DMS153 (cell line): ENCODE data around the gene ATOSB.

Experiments
- DNase-seq: peaks from one replicate; lab custom pipeline; 2025; lab: John Stamatoyannopoulos, UW

The ATOSB gene

DNA sequence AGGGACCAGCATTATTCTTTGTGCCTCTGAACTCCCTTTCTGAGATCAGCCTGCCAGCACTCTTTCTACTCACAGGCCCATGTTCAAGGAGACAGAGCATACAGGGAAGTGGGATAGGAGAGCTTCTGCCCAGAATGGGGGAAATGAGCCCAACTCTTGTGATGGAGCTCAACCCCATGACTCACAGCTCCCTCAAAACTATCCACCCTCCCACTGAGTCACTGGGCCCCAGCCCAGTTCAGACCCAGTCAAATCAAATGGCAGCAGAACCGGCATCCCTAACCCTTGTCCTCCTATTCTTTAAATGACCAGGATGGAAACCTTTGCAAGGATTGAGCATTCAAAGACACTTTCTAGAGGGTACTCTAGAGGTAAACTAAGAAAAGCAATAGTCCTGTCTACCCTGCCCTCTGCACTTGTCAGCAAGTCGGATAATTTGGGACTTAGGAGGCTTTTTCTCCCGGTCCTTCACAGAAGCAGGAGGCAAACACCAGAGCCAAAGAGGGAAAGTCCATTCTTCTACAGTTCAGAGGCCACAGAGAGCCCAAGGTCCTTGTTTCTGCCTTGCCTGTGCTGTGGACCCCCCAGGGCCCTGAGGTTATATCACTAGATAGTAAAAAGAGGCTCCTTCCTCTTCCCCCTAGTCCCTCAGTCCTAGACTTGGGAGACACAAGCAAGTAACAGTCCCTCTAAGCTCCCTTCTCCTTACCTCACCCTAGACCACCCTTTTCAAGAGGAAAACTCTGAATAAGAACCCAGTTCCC is 3.2 kb downstream of the ATOSB start:
- no peak for DNase-seq

DNA sequence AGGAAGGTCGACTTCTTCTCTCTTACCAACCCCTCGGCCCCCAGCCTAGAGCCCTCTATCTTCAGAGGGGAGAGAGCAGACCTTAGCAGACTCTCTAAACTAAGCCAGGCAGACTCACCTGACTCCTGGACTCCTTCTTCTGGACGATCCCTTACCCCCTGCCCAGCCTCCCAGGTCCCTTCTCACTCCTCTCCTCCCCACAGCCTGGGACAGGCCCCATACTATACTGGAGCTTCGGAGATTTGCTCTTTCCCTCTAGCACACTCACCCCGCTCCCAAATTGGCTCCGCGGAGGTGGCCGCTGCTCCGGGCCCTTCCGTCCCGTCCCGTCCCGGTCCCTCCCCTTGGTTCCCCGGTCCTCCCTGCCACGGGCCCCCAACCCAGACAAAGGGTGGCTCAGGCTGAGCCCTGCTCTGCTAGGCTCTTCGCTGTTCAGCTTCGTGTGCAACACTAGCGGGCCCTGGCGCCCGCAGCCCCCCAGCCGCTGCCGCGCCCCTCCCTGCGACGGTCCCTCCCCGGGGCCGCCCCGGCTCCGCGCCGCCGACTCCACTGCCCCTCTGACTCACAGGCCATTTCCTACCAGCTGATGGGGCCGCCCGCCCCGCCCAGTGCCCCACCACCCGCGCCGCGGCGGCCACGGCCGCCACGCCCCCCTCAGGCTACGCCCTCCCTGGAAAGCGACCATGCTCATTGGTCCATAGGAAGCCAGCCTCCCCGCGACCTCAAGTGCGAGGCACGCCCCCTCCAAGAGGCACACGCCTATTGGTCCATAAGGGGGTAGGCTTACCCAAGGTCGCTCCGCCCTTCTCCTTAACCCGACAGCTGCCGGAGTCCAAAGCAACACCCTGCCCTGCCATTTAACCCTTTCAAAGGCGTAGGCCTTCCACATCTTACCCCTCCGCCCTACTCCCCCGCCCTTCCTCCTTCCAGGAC is 4.4 kb downstream of the ATOSB start:
- DNase-seq: peak; percentile 95

DNA sequence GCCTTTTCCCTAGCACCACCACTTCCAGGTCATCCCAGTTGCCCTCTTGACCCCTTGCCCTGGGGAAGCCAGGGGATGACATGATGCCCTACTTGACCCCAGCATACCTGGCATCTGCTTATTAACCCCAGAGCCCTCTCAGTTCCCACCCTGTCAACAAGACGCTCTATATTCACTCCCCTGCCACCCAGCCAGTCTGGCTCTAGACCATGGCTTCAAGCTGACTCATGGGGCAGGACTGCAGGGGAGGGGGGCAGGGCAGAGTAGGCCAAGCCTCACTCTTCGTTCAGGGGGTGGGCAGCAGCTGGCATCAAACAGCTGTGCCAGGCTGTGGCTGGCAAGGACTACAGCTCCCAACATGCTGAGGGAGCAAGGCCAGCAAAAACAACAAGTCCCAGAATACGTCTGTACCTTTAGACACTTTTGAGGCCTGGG is 5.3 kb downstream of the ATOSB start:
- no peak for DNase-seq

DNA sequence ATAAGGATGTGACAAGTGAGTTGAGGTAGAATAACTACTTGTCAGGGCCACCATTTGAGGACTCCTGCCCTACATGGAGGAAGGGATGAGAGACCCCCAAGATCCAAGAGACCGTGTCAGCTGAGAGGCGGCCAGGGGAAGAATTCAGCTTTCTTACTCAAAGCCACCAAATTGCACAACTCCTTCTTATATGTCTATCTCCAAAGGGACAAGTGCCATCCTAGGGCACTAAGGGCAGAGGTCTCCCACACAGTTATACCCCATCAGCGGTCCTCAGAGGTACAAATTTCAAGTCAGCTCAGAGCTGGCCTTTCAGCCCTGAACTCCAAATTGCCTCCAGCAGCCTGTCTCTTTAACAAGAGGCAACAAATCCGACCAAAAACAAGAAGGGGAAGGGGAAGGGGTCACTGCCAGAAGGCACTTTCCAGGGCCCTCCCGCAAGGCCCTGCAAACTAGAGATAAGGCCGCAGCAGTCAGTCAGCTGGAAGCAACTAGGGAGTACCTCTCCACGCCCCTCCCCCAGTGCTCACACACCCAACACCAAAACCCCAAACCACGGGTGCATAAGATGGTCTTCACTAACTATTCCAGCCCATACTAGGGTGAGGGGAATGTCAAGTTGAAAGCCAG is 6.6 kb downstream of the ATOSB start:
- DNase-seq: no peak

DNA sequence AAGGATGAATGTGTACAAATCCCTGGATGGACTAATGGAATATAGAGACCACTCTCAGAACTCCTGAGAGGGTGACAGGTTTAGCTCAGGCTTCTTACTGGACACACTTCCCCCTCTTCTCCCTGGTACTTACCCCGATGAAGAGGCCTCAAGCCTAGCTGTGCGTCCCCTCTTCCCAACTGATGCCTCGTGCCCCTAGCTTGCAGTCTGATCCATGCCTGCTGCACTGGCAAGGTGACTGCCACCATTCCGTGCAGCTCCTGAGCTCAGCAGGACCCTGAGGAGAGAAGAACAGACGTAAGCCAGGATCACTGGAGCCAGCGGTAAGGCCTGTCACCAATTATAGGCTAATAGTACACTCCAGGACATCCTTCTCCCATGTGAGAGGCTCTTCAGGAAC is 7.2 kb downstream of the ATOSB start:
- DNase-seq: no peak

DNA sequence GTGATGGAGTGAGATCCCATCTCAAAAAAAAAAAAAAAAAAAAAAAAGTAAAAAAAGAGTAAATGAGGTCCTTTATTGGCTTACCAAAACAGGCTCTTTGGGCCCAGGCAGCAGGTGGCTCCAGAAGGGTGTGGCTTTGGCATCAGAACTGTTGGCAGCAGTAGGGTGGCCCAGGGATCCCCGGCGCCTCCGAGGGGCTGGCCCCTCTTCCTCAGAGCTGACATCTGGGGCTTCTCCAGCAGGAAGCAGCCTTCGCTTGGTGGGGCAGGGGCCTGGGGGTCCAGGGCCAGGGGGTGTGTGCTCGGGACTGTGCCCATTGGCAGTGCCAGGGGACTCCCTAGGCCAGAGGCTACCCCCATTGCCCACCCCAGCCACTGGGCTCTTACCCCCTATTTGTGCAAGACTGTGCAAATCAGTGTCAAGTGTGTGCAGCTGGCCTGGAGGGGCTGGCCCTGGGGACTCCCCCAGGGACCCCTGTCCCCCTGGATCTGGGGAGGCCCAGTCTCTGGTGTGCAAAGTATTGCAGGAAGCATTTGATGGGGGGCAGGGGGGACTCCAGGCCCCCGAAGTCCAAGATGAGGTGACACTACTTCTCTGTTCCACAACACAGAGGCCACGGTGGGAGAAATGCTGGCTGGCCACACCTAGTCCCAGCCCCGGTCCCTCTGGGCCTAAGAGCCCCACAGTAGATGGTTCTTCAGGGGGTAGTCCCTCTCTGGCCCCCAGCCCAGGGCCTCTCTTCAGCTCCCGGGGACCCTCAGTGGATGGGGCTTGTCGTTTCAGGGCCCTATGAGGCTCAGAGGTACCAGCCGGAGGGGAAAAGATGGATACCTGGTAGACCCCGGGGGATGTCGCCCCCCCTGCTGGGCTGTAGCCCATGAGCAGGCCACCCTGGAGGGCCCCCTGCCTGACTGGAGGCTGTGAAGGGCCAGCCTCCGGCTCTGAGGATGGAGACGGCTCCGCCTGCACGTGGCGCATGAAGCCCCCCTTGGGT is 8.1 kb downstream of the ATOSB start:
- DNase-seq: no peak

DNA sequence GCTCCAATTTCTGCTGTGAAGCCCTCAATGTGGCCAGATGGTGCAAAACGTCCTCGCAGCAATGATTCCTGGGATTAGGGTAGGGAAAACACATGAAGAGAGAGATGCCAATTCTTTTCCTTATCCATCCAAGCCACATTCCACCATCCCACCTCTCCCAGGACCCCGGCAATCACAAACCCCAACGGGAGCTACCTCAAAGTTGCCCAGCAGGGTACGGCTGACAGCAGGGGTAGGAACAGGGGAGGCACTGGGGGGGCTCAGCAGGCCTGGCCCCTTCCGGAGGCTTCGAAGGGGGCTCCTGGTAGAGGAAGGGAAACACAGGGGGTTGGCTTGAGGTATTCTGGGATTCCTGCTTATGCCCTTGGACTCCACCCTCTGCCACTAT is 9.3 kb downstream of the ATOSB start:
- DNase-seq: no peak

DNA sequence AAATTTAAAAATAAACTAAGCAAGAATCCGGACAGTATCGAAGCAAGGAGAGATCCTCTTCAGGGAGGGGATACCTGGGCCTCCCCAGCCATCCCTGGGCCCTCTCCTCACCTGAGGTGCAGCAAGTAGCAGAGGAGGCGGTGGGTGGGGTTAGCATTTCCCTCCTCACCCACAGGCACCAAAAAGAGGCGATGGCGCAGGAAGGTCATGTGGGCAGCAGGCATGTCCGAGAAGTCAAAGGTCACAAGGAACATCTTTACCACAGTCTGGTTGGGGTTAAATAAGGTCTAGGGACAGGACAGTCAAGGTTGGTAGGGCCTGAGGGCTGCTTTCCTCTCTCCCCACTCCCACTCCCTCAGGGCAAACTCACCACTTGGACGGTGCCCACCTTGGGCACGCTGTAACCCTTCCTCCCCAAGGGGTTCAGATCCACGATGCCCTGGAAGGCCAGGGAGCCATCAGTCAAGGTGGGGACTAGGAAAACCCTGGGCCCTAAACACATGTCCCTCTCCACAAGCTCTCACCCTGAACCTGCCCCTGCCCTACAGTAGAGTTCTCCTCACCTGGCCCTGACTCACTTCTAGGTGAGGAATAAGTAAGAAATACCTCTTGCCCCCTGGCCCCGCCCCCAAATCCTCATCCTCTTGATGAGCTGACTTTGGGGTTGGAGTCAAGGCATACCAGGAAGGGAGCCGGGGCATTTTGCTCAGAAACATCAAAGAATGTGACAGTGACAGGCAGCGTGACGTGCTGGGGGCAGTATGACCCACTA is 9.9 kb downstream of the ATOSB start:
- no peak for DNase-seq

DNA sequence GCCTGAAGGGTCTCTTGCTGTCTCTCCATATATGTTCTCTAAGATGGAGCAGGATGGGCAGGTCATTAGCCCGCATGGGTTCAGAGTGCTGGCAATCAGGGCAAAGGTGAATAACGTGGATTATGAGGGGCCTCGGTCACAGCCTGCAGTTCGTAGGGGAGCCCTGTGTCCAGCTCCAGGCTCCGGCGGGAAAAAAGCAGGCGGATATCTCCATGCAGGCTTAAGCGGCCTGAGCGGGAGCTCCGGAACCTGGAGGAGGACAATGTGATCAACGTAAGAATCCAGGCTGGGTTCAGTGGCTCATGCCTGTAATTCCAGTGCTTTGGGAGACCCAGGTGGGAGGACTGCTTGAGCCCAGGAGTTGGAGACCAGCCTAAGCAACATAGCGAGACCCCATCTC is 10.5 kb downstream of the ATOSB start:
- no peak for DNase-seq

DNA sequence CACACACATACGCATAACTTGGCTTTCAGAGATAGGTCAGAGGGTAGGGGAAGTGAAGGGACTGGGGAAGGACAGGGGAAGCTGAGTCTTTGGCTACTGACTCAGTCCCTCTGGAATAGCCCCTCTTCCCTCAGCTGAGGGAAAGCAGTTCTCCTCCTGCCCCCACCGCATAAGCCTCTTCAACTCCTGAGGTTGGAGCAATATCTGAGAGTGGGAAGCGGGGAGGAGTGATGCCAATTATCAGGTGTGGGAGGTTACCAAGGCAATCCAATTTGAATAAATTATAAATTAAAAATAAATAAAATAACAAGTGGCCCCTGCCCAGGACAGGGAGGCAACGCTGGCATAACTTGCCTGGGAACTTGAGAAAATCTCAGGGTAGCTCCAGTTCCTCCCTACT is 11.1 kb downstream of the ATOSB start:
- no peak for DNase-seq

DNA sequence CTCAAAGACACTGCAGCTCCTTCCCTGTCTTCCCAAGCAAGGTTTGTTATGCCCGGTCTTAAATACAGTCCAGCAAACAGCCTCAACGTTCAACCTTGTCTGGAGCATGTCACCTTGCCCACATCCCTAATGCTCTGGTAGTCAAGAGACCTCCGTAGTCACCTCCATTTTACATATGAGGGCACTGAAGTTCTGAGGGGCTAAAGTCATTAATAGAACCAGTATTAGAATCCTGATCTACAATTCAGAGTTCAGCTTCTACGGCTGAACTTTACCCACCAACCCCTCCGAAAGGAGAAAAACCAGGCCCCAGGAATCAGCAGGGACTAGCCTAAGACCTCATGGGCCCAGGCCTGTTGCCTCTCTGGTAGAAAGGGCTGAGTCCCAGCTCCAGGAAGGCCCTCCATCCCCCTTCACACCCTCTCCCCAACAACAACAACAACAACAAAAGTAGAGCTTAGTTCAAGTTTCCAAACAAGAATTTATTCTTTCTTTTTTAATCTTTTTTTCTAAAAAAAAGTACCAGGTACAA is 11.9 kb downstream of the ATOSB start:
- DNase-seq: no peak

DNA sequence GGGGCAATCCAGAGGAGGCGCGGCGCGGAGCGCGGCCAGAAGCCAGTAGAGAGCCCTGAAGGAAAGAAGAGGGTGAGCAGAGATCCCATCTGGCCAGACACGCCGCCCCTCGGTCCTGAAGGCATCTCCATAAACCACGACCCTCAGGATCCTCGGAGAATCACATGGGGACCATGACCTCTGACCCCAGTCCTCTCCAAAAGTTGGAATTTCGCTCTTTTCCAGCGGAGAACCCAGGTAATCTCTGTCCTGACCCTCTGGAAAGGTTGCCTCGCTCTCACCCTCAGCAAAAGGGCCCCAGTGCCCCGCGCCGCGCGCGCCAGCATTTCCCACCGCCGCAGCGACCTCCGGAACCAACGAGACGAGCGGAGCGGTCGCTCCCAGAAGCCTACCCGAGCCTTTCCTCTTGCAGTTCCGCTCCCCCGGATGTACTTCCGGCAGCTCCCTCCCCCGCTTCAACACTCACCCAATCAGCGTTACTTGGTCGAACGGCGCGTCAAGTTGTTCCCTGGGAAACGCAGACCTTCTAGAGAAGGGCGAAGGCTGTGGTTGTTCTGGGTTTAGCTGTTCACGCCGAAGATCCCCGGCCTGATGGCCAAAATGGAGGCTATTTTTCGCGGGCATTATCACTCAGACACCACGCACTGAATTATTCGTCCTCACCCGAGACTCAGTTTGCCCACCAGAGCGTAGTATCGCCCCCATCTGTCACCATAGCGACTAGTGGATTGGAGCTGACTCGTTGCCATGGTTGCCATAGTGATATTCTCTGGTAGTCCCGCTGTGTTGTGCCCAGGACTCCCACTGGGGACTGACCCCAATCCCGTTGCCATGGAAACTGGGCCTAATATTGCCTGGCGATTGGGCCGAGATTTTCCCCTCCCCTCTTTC is 12.6 kb downstream of the ATOSB start, which contains the start of gene STOML2:
Gene STOML2 (minus strand): TSS at position 363 of the 891 bp plus-strand sequence. CDS start 37 bp downstream, at position 326.
- DNase-seq: peak; percentile 89

DNA sequence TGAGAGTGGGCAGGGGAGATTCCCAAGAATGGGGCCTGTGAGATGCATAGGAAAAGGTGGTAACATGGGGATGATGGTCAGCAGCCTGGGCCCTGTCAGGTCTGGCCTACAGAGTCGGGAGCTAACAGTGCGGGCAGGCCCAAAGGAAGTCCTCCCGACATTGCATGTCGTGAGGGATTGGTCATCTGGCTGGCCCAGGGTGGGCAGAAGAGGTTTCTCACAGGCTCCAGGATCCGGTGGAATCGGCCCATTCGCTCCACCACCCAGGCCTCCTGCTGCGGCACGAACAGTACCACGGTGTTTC is 13.2 kb downstream of the ATOSB start:
- DNase-seq: no peak

DNA sequence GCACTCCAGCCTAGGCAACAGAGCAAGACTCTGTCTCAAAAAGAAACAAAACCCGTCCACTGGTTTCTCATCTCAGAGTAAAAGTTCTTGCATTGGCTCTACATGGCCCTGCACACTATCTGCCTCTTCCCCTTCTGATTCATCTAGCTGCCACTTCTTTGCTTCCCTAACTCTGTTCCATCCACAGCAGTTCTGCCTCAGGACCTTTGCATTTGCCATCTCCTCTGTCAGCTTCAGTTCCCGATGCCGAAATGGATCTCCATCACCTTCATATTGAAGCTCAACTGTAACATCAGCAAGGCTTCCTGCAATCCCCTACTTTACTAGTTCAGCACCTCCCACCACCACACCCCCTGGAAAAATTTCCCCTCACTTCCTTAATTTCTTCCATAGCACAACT is 18.1 kb downstream of the ATOSB start:
- no peak for DNase-seq

DNA sequence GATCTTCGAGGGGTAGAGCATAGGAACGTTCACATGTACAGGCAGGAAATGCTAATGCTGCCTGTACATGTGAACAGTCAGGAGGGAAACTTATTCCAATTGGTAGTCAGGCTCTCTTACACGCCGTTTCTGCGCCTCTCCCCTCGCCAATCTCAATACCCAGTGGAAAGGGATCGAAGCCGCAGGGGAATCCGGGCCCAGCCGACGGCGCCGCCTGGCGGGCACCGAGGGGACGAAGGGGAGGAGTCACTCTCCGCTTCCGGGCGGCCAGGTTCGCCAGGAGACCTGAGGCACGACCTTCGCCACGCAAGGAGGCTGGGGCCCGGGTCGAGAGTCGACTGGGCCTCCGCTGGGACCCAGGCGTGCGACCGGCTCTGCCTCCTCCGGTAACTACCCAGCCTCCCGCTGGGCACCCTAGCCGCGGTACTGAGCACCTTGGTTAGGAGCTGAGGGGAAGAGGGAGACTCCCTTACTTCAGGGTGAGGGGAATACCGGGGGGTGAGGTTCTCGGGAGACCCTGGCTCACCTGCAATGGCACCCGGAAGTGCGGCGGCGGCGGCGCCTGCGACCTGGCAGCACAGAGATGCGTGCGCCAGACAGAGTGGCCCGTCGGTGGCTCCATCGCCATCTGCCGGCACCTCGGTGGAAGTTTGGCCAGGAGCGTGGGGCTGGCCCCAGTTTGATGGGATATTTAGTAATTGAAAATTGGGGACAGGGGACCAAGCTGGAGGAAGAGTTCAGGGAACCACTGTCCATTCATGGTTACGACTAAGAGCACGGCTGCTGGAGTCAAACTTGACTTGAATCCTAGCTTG is 19.4 kb downstream of the ATOSB start, which contains the start of gene PIGO:
Gene PIGO (minus strand): TSS at position 557 of the 815 bp plus-strand sequence. CDS start 1,026 bp downstream, outside the sequence.
- DNase-seq: peak; percentile 76

DNA sequence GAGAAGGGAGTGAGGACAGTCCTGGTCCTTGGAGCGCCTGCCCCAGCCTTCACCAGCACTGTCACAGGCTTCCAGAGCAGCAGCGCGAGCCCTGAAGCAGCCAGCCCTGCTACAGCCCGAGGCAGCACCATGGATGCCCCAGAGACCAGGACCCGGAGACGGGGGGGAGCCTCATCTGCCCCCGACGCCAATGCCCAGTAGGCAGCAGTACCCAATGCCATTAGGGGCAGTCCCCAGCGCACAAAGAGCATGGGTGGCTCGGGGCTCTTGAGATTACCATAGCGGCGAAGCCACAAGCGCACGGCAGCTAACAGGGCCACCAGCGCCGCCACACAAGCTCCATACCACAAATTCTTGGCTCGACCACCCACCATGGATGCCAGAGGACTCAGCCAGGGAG is 24.1 kb downstream of the ATOSB start:
- no peak for DNase-seq

DNA sequence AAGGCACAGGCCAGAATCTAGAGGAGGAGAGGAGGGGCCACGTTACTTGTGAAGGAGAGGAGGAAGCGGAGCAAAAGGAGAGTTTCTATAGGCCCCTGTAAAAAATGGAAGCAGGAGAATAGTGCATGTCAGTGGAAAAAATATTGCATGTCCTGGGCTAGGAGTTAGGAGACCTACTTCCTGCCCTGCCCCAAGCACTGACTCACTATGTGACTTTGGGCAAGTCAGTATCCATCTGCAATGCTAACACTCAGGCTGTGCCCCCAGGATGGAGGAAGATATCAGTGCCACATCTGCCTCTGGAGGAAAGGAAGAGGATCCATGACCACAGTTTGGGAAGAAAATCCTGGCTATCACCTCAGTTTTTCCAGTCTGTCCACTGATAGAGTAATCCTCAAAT is 26.2 kb downstream of the ATOSB start:
- DNase-seq: no peak

DNA sequence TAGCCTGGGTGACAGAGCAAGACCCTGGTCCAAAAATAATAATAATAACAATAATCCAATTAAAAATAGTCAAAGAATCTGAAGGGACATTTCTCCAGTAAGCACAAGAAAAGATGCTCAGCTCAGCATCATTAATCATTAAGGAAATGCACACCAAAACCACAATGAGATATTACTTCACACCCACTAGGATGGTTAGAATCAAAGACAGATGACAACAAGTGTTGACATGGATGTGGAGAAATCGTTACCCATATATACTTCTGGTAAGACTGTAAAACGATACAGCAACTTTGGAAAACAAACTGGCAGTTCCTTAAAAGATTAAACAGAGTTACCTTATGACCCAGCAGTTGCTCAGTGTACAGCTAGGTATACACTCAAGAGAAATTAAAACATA is 30.6 kb downstream of the ATOSB start:
- no peak for DNase-seq
